ENCODE measurements around the gene VPS8. TPM values are rescaled to one million over a fixed set of nuclear protein-coding genes. Genes with fewer than 3 reads are reported as not detected.

The VPS8 gene
- total and polyA plus RNA-seq, 2 of the 13 experiments (the other 11 are each of a cell fraction or from before 2014, with no cell fraction given) = 14.2 to 35.1 TPM

DNA sequence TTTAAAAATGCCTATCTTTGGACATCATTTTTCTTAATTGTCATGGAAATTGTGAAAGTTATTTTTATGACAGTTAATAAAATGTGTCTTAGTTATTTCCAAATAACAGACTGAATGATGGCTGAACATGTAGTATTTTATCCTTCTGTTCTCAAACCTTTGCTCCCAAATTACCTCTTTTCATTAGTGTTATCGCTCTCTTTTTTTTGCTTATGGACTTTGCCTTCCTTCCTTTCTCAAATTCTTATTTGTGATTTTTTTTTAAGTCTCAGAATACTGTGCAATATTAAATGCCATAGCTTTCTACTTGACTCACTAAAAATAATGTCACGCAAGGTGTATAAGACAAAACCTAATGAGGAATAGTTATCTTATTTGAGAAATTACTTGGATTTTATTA is 107.7 kb downstream of the VPS8 start:
- Histone ChIP-seq H3K27ac (ENCODE audit: extremely low read length, insufficient read depth, low read length) (no peak overlapping the region), H2AFZ (ENCODE audit: low read length) (no peak overlapping the region), H3K4me3 (replicated peaks in 1 of 3; ENCODE audit: insufficient read depth in 1 of 3, low read depth in 2 of 3, low read length in 3 of 3) (no peak overlapping the region), H3K4me1 (ENCODE audit: insufficient read depth, low read length) (no peaks in the 10 kb centered on the region), H3K27me3 (ENCODE audit: control insufficient read depth in 1 of 2, insufficient read depth in 2 of 2, low read length in 2 of 2) (no peaks in the 10 kb centered on the region), H3K79me2 (ENCODE audit: insufficient read depth, low read length) (no peaks in the 10 kb centered on the region), H4K20me1 (ENCODE audit: insufficient read depth, low read length) (no peaks in the 10 kb centered on the region), H3K36me3 (replicated peaks in 1 of 2; ENCODE audit: control insufficient read depth in 1 of 2, insufficient read depth in 2 of 2, low read length in 2 of 2) (peaks cover 0 to 2% of the 10 kb centered on the region in 2 experiments; a peak in 3 of 5 replicates), H3K9me3 (ENCODE audit: low read length) (no peaks in the 10 kb centered on the region), H3K4me2 (ENCODE audit: low read depth, low read length) (no peak overlapping the region), H3K9ac (ENCODE audit: insufficient read depth, low read depth, low read length) (no peak overlapping the region)
- CTCF ChIA-PET (ENCODE audit: low intra/inter-chr PET ratio, low total read pairs) = no interaction called here
- intact Hi-C loops (cut with micrococcal nuclease; ENCODE audit: unreplicated experiment) (no loop called here), in situ Hi-C loops (cut with HindIII; ENCODE audit: extremely low pct_ligation_motif_present, low pct_unique_long_range_greater_than_20kb) (no loop called here)
- no TSS peak for BruUV-seq (replicated peaks)
- DNase-seq (ENCODE audit: low spot score) = no peak
- POLR2A ChIA-PET = no interaction called here
- FAIRE-seq = no peak
- WGBS (ENCODE audit: low lambda C conversion rate) = 98% methylated on average over 2 of the region's 2 CpGs
- no peak for ATAC-seq
- TF ChIP-seq IRX3 (CRISPR knock-in tag; IDR thresholded peaks at IDR 0.05; ENCODE audit: borderline replicate concordance, low read depth) = no peak
- no peak for TF ChIP-seq CREBL2 (CRISPR knock-in tag; IDR thresholded peaks at IDR 0.05; ENCODE audit: borderline replicate concordance)
- no peak for TF ChIP-seq MEF2D (CRISPR knock-in tag; IDR thresholded peaks at IDR 0.05)
- TF ChIP-seq AFF4 (CRISPR knock-in tag; IDR thresholded peaks at IDR 0.05) = no peak
- TF ChIP-seq SRSF1 (optimal IDR thresholded peaks at IDR 0.05; ENCODE audit: low read depth, low read length) = no peak
- TF ChIP-seq STAG1 (CRISPR knock-in tag; IDR thresholded peaks at IDR 0.05) = no peak
- no peak for TF ChIP-seq ZNF609 (CRISPR knock-in tag; IDR thresholded peaks at IDR 0.05; ENCODE audit: borderline replicate concordance)
- no peak for TF ChIP-seq ARHGAP35 (CRISPR knock-in tag; IDR thresholded peaks at IDR 0.05; ENCODE audit: borderline replicate concordance)
- TF ChIP-seq DNMT3B (CRISPR knock-in tag; conservative IDR thresholded peaks at IDR 0.05) = no peak
- TF ChIP-seq AGO1 (IDR thresholded peaks at IDR 0.05; ENCODE audit: low read depth, low read length, poor library complexity, severe bottlenecking) = no peak
- TF ChIP-seq ZBTB39 (CRISPR knock-in tag; IDR thresholded peaks at IDR 0.05) = no peak
- no peak for TF ChIP-seq GABPA (IDR thresholded peaks at IDR 0.05; ENCODE audit: low read depth, low read length)
- TF ChIP-seq GABPA (CRISPR knock-in tag; IDR thresholded peaks at IDR 0.05; ENCODE audit: low read depth) = no peak
- TF ChIP-seq MIER2 (CRISPR knock-in tag; IDR thresholded peaks at IDR 0.05) = no peak

Data from HepG2 (cell line).